Endothelial cell of umbilical vein (primary cell): ENCODE data around the gene KRCC1. TPM values are rescaled to one million over a fixed set of nuclear protein-coding genes. Genes with fewer than 3 reads are reported as not detected.

Experiments
- BruUV-seq: library from RNA; stranded (reverse); fragments of 400-500 nt; replicated peaks from 2 replicates; lab custom pipeline; 2021; lab: Mats Ljungman, UMichigan
- CTCF ChIA-PET: fragments of 300-600, 350-600 bp; sonication (Branson Sonifier 250); formaldehyde crosslinking; loops from one replicate; lab custom pipeline; 2021; ENCODE audit warnings: antibody characterized with exemption, inconsistent platforms; lab: Charles Lee
- POLR2A ChIA-PET: fragments of 300-600, 350-600 bp; sonication (Branson Sonifier 250); formaldehyde crosslinking; loops from one replicate; lab custom pipeline; 2021; ENCODE audit warnings: antibody characterized with exemption, inconsistent platforms; lab: Charles Lee
- DNase-seq: peaks from one replicate; pipeline ENCODE4 v3.0.0-alpha.2; 2011; ENCODE audit warnings: low read depth, low spot score
- FAIRE-seq: peaks from 2 replicates; lab custom pipeline; 2011; peaks lifted over from hg19 to GRCh38; lab: Jason Lieb, UNC
- H2AFZ ChIP-seq: 2 replicates; pipeline ENCODE4 v1.6.0; 2012; ENCODE audit warnings: low read depth, low read length, control low read depth, inconsistent platforms
- H3K27ac ChIP-seq: 2 replicates; pipeline ENCODE4 v1.5.1; 2011; ENCODE audit warnings: low read depth, mild to moderate bottlenecking, control low read depth, low read length, moderate library complexity; ENCODE audit not compliant: insufficient read depth
- H3K27me3 ChIP-seq, 2 experiments: 2 replicates each; pipeline versions ENCODE4 v1.6.0 to v1.6.1; 2011; ENCODE audit warnings: low read length in 2 of 2, mixed read lengths in 1 of 2; ENCODE audit not compliant: control insufficient read depth in 2 of 2, insufficient read depth in 2 of 2
- H3K36me3 ChIP-seq, 2 experiments: 2 replicates in 1 of 2; 3 replicates in 1 of 2; pipeline ENCODE4 v1.5.1; 2011; ENCODE audit warnings: low read length in 2 of 2, mild to moderate bottlenecking in 1 of 2, moderate library complexity in 1 of 2; ENCODE audit not compliant: control insufficient read depth in 2 of 2, insufficient read depth in 2 of 2; ENCODE audit errors: extremely low read depth in 1 of 2
- H3K4me1 ChIP-seq: 3 replicates; pipeline ENCODE4 v1.5.1; 2011; ENCODE audit warnings: mild to moderate bottlenecking, low read length; ENCODE audit not compliant: control insufficient read depth, insufficient read depth; ENCODE audit errors: extremely low read depth
- H3K4me2 ChIP-seq: 2 replicates; pipeline ENCODE4 v1.6.1; 2011; ENCODE audit warnings: low read length, control low read depth, mixed read lengths; ENCODE audit not compliant: insufficient read depth
- H3K4me3 ChIP-seq, 3 experiments: fragments of 200-600 bp in 1 of 3; sonication (generic), shearing (Covaris generic) in 1 of 3; replicated peaks in 1 of 3; 2 replicates each; pipeline ENCODE4 v1.5.1; 2011 to 2016; ENCODE audit warnings: control low read depth in 3 of 3, low read length in 3 of 3, mild to moderate bottlenecking in 2 of 3, inconsistent platforms in 1 of 3, low read depth in 1 of 3, moderate library complexity in 1 of 3; ENCODE audit not compliant: insufficient read depth in 1 of 3
- H3K79me2 ChIP-seq: 2 replicates; pipeline ENCODE4 v1.6.0; 2012; ENCODE audit warnings: low read length, inconsistent platforms; ENCODE audit not compliant: control insufficient read depth, insufficient read depth
- H3K9ac ChIP-seq: replicated peaks from 2 replicates; pipeline ENCODE3; 2011; ENCODE audit warnings: low read length, control low read depth; ENCODE audit not compliant: insufficient read depth; ENCODE audit errors: extremely low read depth
- H3K9me1 ChIP-seq: replicated peaks from 3 replicates; pipeline ENCODE4 v1.6.0; 2011; ENCODE audit warnings: mild to moderate bottlenecking, low read length; ENCODE audit not compliant: control insufficient read depth, insufficient read depth; ENCODE audit errors: extremely low read depth
- H3K9me3 ChIP-seq: replicated peaks from 2 replicates; pipeline ENCODE4 v1.5.1; 2012; ENCODE audit warnings: low read length, inconsistent platforms; ENCODE audit not compliant: control insufficient read depth, insufficient read depth
- H4K20me1 ChIP-seq: replicated peaks from 2 replicates; pipeline ENCODE3; 2011; ENCODE audit warnings: mild to moderate bottlenecking, low read length; ENCODE audit not compliant: control insufficient read depth, insufficient read depth; ENCODE audit errors: extremely low read depth
- EZH2 ChIP-seq: IDR thresholded peaks from 2 replicates; pipeline ENCODE4 v1.6.1; 2012; ENCODE audit warnings: borderline replicate concordance, low read depth, mild to moderate bottlenecking, moderate library complexity, low read length, inconsistent platforms; ENCODE audit not compliant: severe bottlenecking
- FOS ChIP-seq: IDR thresholded peaks from 2 replicates; pipeline ENCODE4 v1.6.1; 2011; ENCODE audit warnings: mild to moderate bottlenecking, low read length, moderate library complexity, borderline replicate concordance; ENCODE audit not compliant: insufficient read depth
- GATA2 ChIP-seq: IDR thresholded peaks from 2 replicates; pipeline ENCODE4 v1.7.0; 2011; ENCODE audit warnings: low read depth, mild to moderate bottlenecking, moderate library complexity, mixed read lengths, low read length; ENCODE audit not compliant: insufficient read length, insufficient read depth
- JUN ChIP-seq: IDR thresholded peaks from 2 replicates; pipeline ENCODE4 v1.6.1; 2011; ENCODE audit warnings: borderline replicate concordance, low read depth; ENCODE audit not compliant: insufficient read length, insufficient read depth
- MYC ChIP-seq: IDR thresholded peaks from one replicate; pipeline ENCODE4 v1.6.1; 2011; ENCODE audit warnings: mild to moderate bottlenecking, low read depth, low read length
- POLR2AphosphoS5 ChIP-seq: IDR thresholded peaks from 2 replicates; pipeline ENCODE4 v1.6.1; 2012; ENCODE audit warnings: low read depth, mild to moderate bottlenecking, control low read depth, low read length, moderate library complexity; ENCODE audit not compliant: insufficient read depth
- dilution Hi-C: fragments of 300-500 bp; cut with MboI; formaldehyde crosslinking; loops from one replicate; pipeline ENCODE4 v1.15.0; 2019; ENCODE audit warnings: low sequenced_read_pairs; ENCODE audit not compliant: extremely low pct_ligation_motif_present
- intact Hi-C: fragments of 100-400 bp; cut with micrococcal nuclease; formaldehyde crosslinking; loops from one replicate; pipeline ENCODE4 v1.10.0; 2022
- polyA plus RNA-seq, 4 experiments: library from polyadenylated mRNA; depleted of rRNA in 3 of 4; stranded (reverse) in 3 of 4; unstranded in 1 of 4; fragments of >200 nt; gene quantifications; 2 replicates each; pipeline versions ENCODE4 v1.2.1 to v1.2.3, GENCODE V29; 2011 to 2012; ENCODE audit warnings: missing spikeins in 1 of 4
- total RNA-seq: library from RNA; stranded (reverse); gene quantifications from 2 replicates; pipeline ENCODE4 v1.2.3, GENCODE V29; 2021
- TF ChIP-seq, protein P1 (sequence below): IDR thresholded peaks from 2 replicates; pipeline ENCODE4 v1.6.1; 2011; ENCODE audit not compliant: insufficient read depth, insufficient read length
- TF ChIP-seq, protein P2 (sequence below), 2 donors: IDR thresholded peaks; 1 replicate in 1 of 2; 2 replicates in 1 of 2; pipeline ENCODE4 v1.5.1; 2011; ENCODE audit warnings: low read length in 2 of 2, mild to moderate bottlenecking in 2 of 2, moderate library complexity in 2 of 2, control low read depth in 1 of 2, inconsistent platforms in 1 of 2, low read depth in 1 of 2; ENCODE audit not compliant: insufficient read depth in 1 of 2; ENCODE audit errors: extremely low read depth in 1 of 2

KRCC1 gene
- total and polyA plus RNA-seq, 2 donors (not counting 3 experiments of a cell fraction or from before 2014, with no cell fraction given), result 7.4 to 15.0 TPM

DNA sequence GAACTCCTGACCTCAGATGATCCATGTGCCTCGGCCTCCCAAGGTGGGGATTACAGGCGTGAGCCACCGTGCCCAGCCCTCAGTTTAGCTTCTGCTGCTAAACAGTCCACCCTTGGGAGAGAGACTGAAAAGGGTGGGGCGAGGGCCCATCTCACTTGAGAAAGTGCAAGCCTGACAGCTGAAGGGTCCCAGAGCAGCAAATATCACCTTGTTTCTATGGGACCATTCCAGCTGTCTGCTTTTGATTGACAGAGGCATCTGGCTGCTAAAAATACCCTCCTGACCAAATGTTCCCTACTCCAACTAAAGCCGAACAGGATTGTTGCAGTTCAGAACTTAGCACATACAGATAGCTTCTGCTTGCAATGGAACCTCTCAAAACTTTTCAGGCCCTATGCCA, 11.6 kb upstream of the KRCC1 start:
- Histone ChIP-seq H3K9me3 (no peaks in the 10 kb centered on the region), H3K79me2 (no peaks in the 10 kb centered on the region), H3K4me3 (no peak overlapping the region), H3K4me2 (no peak overlapping the region), H3K4me1 (no peaks in the 10 kb centered on the region), H3K9ac (no peak overlapping the region), H2AFZ (no peak overlapping the region), H3K27me3 (peaks cover 4 to 5% of the 10 kb centered on the region in 2 experiments), H3K36me3 (no peaks in the 10 kb centered on the region), H3K9me1 (no peaks in the 10 kb centered on the region), H4K20me1 (no peaks in the 10 kb centered on the region), H3K27ac (no peak overlapping the region)
- BruUV-seq, result no TSS peak
- dilution Hi-C loops, result no loop called here
- DNase-seq, result no peak
- ChIA-PET CTCF (interaction anchor here (1.0 to 1.2 kb wide), 2 partner anchors 12 to 93 kb away, joined by 3 to 5 read pairs; no protein-coding TSS in a partner anchor), POLR2A (no interaction called here)
- TF ChIP-seq, protein P1, sequence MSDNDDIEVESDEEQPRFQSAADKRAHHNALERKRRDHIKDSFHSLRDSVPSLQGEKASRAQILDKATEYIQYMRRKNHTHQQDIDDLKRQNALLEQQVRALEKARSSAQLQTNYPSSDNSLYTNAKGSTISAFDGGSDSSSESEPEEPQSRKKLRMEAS, result no peak
- no peak for TF ChIP-seq EZH2
- no peak for TF ChIP-seq MYC
- no peak for TF ChIP-seq FOS
- TF ChIP-seq GATA2, result no peak
- TF ChIP-seq, protein P2, sequence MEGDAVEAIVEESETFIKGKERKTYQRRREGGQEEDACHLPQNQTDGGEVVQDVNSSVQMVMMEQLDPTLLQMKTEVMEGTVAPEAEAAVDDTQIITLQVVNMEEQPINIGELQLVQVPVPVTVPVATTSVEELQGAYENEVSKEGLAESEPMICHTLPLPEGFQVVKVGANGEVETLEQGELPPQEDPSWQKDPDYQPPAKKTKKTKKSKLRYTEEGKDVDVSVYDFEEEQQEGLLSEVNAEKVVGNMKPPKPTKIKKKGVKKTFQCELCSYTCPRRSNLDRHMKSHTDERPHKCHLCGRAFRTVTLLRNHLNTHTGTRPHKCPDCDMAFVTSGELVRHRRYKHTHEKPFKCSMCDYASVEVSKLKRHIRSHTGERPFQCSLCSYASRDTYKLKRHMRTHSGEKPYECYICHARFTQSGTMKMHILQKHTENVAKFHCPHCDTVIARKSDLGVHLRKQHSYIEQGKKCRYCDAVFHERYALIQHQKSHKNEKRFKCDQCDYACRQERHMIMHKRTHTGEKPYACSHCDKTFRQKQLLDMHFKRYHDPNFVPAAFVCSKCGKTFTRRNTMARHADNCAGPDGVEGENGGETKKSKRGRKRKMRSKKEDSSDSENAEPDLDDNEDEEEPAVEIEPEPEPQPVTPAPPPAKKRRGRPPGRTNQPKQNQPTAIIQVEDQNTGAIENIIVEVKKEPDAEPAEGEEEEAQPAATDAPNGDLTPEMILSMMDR (IDR thresholded peaks at IDR 0.05; ENCODE audit: extremely low read depth in 1 of 2, insufficient read depth in 1 of 2, low read depth in 1 of 2, low read length in 2 of 2), result no peak
- TF ChIP-seq JUN, result no peak
- TF ChIP-seq POLR2AphosphoS5, result no peak
- intact Hi-C loops, result no loop called here
- no peak for FAIRE-seq
